HG02943 (cell line): ENCODE measurements around the gene SDE2.
"Not testable (repeated sequence)": the region's sequence is repeated elsewhere in the genome, so short reads cannot be mapped to it uniquely, and the experiment has no call there.

ENCODE experiments used
- ATAC-seq: cut with Tn5 transposase; IDR thresholded peaks from one replicate; pipeline ENCODE4 v1.9.1; 2021; ENCODE audit warnings: mild to moderate bottlenecking, low read depth, moderate library complexity; ENCODE audit not compliant: unreplicated experiment

The SDE2 gene

DNA sequence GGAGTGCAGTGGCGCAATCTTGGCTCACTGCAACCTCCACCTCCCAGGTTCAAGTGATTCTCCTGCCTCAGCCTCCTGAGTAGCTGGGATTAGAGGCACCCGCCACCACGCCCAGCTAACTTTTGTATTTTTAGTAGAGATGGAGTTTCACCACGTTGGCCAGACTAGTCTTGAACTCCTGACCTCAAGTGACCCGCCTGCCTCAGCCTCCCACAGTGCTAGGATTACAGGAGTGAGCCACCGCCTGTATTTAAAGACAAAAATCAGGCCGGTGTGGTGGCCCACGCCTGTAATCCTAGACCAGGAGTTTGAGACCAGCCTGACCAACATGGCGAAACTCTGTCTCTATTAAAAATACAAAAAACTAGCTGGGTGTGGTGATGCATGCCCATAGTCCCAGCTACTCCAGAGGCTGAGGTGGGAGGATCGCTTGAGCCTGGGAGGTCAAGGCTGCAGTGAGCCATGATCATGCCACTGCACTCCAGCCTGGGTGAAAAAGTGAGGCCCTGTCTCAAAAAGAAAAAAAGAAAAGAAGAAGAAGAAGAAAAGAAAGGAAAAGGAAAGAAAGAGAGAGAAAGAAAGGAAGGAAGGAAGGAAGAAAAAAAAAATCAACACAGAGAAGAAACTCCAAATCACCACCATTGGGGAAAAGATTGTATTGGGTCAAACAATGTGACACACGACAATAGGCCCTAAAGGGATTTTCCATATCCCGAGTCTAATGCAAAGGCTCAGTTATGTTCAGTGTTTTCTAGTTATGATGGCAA lies 8.2 kb upstream of the SDE2 start:
- not testable (repeated sequence) for ATAC-seq

DNA sequence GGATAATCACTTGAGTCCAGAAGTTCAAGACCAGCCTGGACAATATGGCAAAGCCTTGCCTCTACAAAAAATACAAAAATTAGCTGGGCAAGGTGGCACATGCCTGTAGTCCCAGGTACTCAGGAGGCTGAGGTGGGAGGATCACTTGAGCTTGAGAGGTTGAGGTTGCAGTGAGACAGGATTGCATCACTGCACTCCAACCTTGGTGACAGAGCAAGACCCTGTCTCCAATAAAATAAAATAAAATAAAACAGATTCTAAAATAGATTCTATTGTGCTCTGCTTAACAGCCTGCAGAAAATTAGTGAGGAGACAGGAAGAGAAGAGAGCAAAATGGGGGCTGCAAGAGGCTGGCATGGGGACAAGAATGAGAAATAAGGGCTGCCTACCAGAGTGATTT lies 7.5 kb upstream of the SDE2 start:
- ATAC-seq = no peak

DNA sequence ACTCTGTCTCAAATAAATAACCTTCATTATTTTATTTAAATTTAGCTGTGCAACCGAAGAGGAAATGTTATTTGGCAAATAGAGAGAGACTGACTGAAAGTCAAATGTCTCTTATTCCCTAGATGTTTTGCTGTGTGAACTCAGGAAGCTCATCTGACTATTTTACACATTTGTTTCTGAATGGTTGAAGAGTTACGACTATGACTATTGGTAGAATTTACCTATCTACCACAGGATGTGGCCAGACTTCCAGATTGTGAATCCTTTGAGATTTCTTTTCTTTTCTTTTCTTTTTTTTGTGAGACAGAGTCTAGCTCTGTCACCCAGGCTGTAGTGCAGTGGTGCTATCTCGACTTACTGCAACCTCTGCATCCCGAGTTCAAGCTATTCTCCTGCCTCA lies 5.3 kb upstream of the SDE2 start:
- ATAC-seq = no peak

DNA sequence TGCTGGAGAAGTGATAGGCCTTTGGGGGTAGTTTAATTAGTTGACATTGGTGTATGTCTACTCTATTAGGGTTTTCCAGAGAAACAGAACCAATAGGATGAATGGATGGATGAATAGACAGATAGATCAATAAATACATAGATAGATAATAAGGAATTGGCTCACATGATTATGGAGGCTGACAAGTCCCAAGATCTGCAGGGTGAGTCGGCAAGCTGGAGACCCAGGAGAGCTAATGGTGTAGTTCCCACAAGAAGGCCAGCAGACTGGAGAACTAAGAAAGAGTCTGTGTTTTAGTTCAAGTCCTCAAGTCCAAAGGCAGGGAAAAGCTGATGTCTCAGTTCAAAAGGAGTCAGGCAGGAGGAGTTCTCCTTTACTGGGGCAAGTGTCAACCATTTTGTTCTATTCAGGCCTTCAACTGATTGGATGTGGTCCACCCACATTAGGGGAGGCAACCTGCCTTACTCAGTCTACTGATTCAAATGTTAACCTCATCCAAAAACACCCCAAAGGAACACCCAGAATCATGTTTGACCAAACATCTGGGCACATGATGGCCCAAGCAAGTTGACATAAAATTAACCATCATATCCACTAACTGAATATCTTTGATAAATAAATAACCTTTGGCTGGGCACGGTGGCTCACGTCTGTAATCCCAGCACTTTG lies 4.5 kb upstream of the SDE2 start:
- no peak for ATAC-seq

- ATAC-seq = no peak
Observed at GRCh38 chr1:226002667-226003501, 3.7 kb upstream of the SDE2 start.

GRCh38 chr1:226001963-226002666 lies 3.0 kb upstream of the SDE2 start:
- no peak for ATAC-seq

DNA sequence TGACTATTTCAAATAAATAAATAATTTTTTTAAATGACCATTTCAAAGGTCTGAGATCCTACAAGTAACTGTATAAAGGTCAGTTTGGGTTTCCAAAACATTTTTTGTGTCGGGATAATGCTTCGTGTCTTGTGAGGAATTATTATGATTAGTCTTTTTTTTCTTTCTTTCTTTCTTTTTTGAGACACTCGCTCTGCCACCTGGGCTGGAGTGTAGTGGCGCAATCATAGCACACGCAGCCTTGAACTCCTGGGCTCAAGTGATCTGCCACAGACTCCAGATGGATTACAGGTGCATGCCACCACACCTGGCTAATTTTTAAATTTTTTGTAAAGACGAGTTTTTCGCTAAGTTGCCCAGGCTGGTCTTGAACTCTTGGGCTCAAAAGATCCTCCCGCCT lies 1.9 kb upstream of the SDE2 start:
- ATAC-seq = no peak

GRCh38 chr1:226000493-226001081 lies 1.4 kb upstream of the SDE2 start:
- not testable (repeated sequence) for ATAC-seq

GRCh38 chr1:225999912-226000337 lies 782 bp upstream of the SDE2 start:
- ATAC-seq = peak; percentile 38

DNA sequence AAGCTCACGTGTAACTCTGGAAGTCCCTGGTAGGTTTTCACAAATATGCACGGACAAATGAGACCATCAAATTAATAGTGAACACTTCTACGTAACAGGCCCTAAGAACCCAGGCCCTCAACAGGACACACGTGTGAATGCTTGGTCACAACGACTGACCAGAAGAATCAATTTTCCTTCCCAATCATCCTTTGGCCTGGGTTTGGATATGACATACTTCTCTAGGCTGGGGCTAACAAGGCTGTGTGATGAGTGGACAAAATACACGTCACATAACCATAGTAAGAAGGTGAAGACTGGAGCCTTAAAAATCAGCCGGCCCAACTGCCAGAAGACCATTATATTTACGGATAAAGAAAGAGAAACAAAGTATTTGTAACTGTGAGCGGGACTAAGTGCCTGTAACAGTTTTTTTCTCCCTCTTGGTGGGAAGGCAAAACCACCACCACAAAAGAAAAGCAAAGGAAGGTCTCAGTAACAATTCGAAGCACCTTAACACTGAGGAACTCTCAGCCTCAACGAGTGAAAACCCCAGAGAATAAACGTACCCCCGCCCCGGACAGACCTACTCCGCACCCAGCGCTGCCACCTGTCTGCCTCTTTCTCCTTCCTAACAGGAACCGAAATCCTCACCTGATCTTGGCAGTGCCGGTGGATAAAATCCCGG lies 450 bp downstream of the SDE2 start:
- ATAC-seq = peak; percentile 9

DNA sequence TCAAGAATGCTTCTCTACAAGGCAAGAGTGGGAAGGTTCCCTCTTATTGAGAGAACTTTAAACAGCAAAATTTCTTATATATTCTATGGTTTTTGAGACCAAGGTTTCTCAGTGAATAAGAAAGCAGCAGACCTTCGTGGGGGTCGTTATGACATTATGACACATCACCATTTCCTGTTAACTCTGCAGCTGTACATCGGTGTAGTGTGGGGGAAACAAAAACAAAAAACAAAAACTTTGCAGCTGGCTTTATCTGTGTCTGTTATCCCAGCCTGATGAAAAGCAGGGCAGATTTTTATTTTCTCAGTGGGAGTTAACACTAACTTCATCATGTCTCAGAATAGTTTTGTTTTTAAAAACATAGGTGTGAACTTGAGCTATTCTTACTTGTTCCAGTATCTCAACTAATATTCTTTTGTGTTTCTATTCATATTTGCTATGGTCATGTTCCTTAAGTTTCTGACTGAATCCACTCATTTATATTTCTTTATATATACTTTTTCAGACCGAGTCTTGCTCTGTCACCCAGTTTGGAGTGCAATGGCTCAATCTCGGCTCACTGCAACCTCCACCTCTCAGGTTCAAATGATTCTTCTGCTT lies 2.1 kb downstream of the SDE2 start:
- no peak for ATAC-seq

GRCh38 chr1:225995919-225996864 lies 3.0 kb downstream of the SDE2 start:
- no peak for ATAC-seq

- ATAC-seq = no peak
Observed at GRCh38 chr1:225990705-225991464, 8.3 kb downstream of the SDE2 start.

- ATAC-seq = no peak
Observed at GRCh38 chr1:225987491-225988316, 11.4 kb downstream of the SDE2 start.

- no peak for ATAC-seq
Observed at GRCh38 chr1:225981714-225982113, 17.4 kb downstream of the SDE2 start.

- ATAC-seq = no peak
Observed at GRCh38 chr1:225980005-225980836, 18.9 kb downstream of the SDE2 start.
